ENCODE data around the gene GAL3ST1. TPM values are rescaled to one million over a fixed set of nuclear protein-coding genes. Genes with fewer than 3 reads are reported as not detected.

The GAL3ST1 gene
- total RNA-seq, 1 donor from 2014 or later: 4.3 TPM

GRCh38 chr22:30582051-30582450, 7.6 kb upstream of the GAL3ST1 start:
- Histone ChIP-seq H3F3A (ENCODE audit: low read depth) (peaks cover 5% of the 10 kb centered on the region), H3K4me3 (no peak overlapping the region)
- H3K36me3 Mint-ChIP-seq: peaks cover 17% of the 10 kb centered on the region

GRCh38 chr22:30580896-30581295, 6.4 kb upstream of the GAL3ST1 start:
- Mint-ChIP-seq H3K36me3 (peaks cover 19% of the 10 kb centered on the region), H3K4me3 (no peak overlapping the region), H3K4me1 (no peaks in the 10 kb centered on the region), H3K27ac (no peak overlapping the region), H3K9me3 (no peaks in the 10 kb centered on the region), H3K27me3 (ENCODE audit: insufficient read depth, low read depth) (peaks cover 4% of the 10 kb centered on the region)
- Histone ChIP-seq H3K4me1 (no peaks in the 10 kb centered on the region), H3K9ac (no peak overlapping the region), H3K36me3 (no peaks in the 10 kb centered on the region), H3K79me2 (ENCODE audit: low read depth) (no peaks in the 10 kb centered on the region), H3K27ac (no peak overlapping the region), H3K4me3 (no peak overlapping the region), H3K9me3 (ENCODE audit: low read depth) (no peaks in the 10 kb centered on the region), H2AFZ (replicated peaks) (no peak overlapping the region), H4K20me1 (ENCODE audit: low read depth) (no peaks in the 10 kb centered on the region), H3K4me2 (no peak overlapping the region), H3K27me3 (no peaks in the 10 kb centered on the region), H3F3A (ENCODE audit: low read depth) (peaks cover 10% of the 10 kb centered on the region)
- DNase-seq (ENCODE audit: low spot score): no peak
- TF ChIP-seq EZH2 (IDR thresholded peaks at IDR 0.05) (no peak), CTCF (IDR thresholded peaks at IDR 0.05) (no peak), EZH2phosphoT487 (IDR thresholded peaks at IDR 0.05) (no peak)

More at GRCh38 chr22:30582051-30582450, 7.6 kb upstream of the GAL3ST1 start:
- no peaks in the 10 kb centered on the region for H3K36me3 ChIP-seq
- DNase-seq (ENCODE audit: low spot score): no peak
- Mint-ChIP-seq H3K9me3 (no peaks in the 10 kb centered on the region), H3K27me3 (ENCODE audit: insufficient read depth, low read depth) (peaks cover 4% of the 10 kb centered on the region), H3K4me3 (no peak overlapping the region), H3K27ac (no peak overlapping the region), H3K4me1 (no peaks in the 10 kb centered on the region)
- H4K20me1 ChIP-seq (ENCODE audit: low read depth): no peaks in the 10 kb centered on the region
- no peak overlapping the region for H3K4me2 ChIP-seq
- H3K27ac ChIP-seq: no peak overlapping the region
- TF ChIP-seq EZH2phosphoT487 (IDR thresholded peaks at IDR 0.05) (no peak), EZH2 (IDR thresholded peaks at IDR 0.05) (no peak), CTCF (IDR thresholded peaks at IDR 0.05) (no peak)
- no peaks in the 10 kb centered on the region for H3K4me1 ChIP-seq
- no peak overlapping the region for H2AFZ ChIP-seq (replicated peaks)
- no peaks in the 10 kb centered on the region for H3K9me3 ChIP-seq (ENCODE audit: low read depth)
- H3K9ac ChIP-seq: no peak overlapping the region
- no peaks in the 10 kb centered on the region for H3K27me3 ChIP-seq
- H3K79me2 ChIP-seq (ENCODE audit: low read depth): no peaks in the 10 kb centered on the region

- H3K36me3 ChIP-seq: no peaks in the 10 kb centered on the region
- H2AFZ ChIP-seq (replicated peaks): no peak overlapping the region
Observed at GRCh38 chr22:30578481-30578880, 4.0 kb upstream of the GAL3ST1 start.

More at GRCh38 chr22:30578481-30578880, 4.0 kb upstream of the GAL3ST1 start:
- H3K4me3 ChIP-seq: no peak overlapping the region
- H4K20me1 ChIP-seq (ENCODE audit: low read depth): no peaks in the 10 kb centered on the region
- TF ChIP-seq CTCF (IDR thresholded peaks at IDR 0.05) (no peak), EZH2phosphoT487 (IDR thresholded peaks at IDR 0.05) (no peak), EZH2 (IDR thresholded peaks at IDR 0.05) (no peak)
- H3K4me1 ChIP-seq: peaks cover 8% of the 10 kb centered on the region
- H3K9ac ChIP-seq: no peak overlapping the region
- no peak overlapping the region for H3K4me2 ChIP-seq
- H3K27ac ChIP-seq: no peak overlapping the region
- no peak for DNase-seq (ENCODE audit: low spot score)
- Mint-ChIP-seq H3K36me3 (peaks cover 18% of the 10 kb centered on the region), H3K27me3 (ENCODE audit: insufficient read depth, low read depth) (peaks cover 4% of the 10 kb centered on the region), H3K4me3 (no peak overlapping the region), H3K4me1 (peaks cover 5% of the 10 kb centered on the region), H3K9me3 (no peaks in the 10 kb centered on the region), H3K27ac (no peak overlapping the region)
- H3K9me3 ChIP-seq (ENCODE audit: low read depth): no peaks in the 10 kb centered on the region
- no peaks in the 10 kb centered on the region for H3K79me2 ChIP-seq (ENCODE audit: low read depth)
- H3F3A ChIP-seq (ENCODE audit: low read depth): peaks cover 25% of the 10 kb centered on the region
- H3K27me3 ChIP-seq: no peaks in the 10 kb centered on the region

Data from neural progenitor cell (in vitro differentiated cells).